Measurements from ENCODE around the gene TAC3.
"Not testable (repeated sequence)": the region's sequence is repeated elsewhere in the genome, so short reads cannot be mapped to it uniquely, and the experiment has no call there.

Gene TAC3

DNA sequence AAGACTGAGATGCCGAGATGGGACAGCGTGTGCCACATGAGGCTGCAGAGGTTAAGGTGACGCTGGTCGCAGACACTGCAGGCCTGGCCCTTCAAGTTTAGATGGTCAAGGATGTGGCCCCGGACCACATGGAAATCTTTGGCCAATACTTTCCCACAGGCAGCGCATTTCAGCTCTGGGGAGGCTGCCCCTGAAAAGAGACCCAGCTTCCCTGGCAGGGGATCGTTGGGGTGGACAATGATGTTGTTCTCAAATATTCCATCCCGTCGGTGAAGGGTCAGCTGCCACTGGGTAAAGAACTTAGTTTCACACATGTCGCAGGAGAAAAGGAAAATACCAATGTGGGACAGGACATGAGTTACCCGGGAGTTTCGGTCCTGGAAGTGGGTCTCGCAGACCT lies 12.9 kb downstream of the TAC3 start:
- no peak for DNase-seq

DNA sequence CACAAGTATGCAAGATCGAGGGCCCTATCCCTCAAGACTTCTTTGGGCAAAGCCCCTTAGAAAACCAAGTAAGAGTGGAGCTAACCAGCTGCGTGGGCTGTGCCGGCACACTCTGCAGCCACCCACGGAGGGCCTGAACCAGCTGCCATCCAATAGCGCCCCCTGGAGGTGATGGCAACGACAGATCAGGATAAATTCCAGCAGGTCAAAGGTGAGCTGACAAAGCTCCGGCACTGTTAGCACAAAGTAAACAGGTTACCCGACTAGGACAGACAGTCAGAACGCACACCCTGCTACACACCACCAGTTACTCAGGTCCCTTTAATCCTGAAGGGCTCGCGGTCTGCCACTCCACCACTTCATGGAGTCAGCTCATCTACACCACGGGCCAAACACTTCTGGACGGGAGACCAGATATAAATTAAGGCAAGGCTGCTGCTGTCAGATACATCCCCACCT lies 14.9 kb downstream of the TAC3 start:
- peak; percentile 80 for DNase-seq

DNA sequence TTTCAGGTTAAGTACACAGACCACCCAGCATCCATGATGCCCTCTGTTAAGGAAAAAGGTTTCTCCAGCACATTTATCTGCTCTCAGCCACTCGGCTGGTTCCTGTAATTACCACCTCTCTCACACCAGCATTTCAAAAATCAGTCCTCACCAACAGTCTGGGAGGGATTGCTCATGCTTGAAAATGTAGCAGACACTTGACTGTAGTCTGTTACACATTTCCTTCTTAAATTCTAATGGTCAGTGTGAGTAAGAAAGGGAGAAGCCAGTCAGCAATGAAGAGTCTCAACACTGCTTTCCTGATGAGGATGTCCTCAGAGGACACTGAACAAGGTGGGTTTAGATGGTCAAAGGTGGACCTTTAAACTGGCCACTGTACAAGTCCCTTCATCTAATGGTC lies 15.9 kb downstream of the TAC3 start:
- no peak for DNase-seq

DNA sequence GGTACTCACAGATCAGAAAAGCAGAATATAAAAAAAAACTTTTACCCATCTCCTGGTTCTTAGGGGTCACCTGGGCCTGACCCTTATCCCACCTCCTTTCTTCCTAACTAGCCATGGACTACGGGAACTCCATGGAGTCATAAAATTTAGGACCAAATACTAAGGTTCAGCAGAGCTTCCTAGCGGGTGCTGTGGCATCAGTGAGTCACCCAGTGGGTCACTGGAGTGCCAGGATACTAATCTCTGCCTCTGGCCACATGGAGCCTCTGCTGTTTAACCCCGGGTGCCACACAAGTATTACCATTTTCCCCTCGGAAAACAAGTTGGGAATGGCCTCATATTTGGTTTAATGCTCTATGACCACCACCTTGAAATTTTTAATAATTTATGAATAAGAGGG lies 16.9 kb downstream of the TAC3 start:
- DNase-seq = no peak

DNA sequence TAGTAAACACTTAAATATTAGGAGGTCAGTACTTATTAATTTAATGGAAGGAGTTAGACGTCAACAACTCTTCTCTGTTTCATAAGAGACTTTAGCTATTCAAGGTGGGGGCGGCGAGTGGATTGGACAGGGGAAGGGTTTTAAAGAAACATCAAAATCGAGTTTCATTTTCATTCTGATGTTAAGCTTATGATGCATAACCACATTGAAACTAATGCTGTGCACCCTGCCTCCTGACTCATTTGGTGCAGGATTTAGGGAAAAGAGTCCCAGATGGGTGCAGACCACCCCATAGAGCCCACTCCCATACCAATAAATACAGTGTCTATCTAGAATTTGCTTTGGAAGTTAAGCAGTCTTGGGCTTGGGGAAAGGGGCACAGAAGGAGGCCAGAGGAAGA lies 17.3 kb downstream of the TAC3 start:
- DNase-seq = no peak

DNA sequence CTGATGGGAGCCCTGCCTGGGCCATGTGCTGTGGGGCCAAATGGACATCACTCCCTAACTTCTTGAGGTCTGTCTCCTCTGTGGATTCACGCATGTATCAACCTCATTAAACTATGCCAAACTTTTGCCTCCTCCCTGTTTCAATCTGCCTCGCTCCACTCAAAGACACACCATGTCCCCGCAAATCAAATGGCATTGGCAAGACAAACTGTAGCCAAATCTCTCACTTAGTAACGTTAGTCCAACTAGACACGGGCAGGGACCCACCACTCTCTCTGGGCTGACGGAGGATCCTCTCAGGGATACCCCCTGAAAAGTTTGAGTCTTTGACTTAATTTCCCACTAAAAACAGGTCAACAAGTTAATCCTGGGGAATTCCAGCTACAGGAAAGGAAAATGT lies 18.0 kb downstream of the TAC3 start:
- no peak for DNase-seq

DNA sequence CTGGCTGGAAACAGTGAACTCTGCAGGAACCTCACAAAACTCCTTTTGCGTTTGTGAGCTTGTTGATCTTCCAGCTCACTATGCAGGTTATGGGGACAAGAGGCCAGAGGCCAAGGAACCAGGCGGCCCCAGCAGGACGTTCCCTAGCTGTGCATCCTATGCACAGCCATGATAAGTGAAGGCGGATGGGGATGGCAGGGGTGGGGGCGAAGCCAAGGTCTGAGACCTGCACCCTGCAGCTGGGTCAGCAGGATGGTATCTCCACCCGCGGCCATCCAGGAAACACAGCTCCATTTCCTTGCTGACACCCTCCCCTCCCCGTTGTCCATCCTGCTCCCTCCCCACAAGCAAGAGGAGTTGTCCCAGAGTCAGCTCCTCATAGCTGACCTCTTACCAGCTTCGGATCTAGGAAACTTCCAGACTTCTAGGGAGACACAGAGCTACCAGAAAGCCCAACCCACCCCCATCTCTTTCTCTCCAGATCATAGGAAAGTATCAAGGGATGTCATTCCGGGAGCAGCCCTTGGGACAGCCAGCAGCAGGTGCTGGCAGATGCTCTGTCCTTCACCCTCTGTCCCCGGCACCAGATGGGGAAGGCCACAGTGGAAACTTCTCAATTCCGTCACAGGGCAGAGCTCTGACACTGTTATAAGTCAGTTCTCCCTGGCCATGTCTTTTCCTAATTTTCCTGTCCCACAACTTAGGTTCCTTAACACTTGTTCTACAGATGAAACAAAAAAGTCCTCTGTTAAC lies 19.4 kb downstream of the TAC3 start:
- no peak for DNase-seq

DNA sequence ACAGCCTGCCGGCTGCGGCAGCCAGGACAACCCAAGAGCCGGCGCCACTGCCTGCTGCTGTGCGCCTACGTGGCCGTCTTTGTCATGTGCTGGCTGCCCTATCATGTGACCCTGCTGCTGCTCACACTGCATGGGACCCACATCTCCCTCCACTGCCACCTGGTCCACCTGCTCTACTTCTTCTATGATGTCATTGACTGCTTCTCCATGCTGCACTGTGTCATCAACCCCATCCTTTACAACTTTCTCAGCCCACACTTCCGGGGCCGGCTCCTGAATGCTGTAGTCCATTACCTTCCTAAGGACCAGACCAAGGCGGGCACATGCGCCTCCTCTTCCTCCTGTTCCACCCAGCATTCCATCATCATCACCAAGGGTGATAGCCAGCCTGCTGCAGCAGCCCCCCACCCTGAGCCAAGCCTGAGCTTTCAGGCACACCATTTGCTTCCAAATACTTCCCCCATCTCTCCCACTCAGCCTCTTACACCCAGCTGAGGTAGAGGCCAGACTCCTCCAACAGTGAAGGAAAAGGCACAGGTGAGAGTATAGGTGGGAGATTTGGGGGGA lies 20.3 kb downstream of the TAC3 start:
- no peak for DNase-seq

DNA sequence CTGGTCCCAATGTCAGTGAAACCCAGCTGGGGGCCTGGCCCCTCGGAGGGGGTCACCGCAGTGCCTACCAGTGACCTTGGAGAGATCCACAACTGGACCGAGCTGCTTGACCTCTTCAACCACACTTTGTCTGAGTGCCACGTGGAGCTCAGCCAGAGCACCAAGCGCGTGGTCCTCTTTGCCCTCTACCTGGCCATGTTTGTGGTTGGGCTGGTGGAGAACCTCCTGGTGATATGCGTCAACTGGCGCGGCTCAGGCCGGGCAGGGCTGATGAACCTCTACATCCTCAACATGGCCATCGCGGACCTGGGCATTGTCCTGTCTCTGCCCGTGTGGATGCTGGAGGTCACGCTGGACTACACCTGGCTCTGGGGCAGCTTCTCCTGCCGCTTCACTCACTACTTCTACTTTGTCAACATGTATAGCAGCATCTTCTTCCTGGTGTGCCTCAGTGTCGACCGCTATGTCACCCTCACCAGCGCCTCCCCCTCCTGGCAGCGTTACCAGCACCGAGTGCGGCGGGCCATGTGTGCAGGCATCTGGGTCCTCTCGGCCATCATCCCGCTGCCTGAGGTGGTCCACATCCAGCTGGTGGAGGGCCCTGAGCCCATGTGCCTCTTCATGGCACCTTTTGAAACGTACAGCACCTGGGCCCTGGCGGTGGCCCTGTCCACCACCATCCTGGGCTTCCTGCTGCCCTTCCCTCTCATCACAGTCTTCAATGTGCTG lies 21.0 kb downstream of the TAC3 start:
- no peak for DNase-seq

DNA sequence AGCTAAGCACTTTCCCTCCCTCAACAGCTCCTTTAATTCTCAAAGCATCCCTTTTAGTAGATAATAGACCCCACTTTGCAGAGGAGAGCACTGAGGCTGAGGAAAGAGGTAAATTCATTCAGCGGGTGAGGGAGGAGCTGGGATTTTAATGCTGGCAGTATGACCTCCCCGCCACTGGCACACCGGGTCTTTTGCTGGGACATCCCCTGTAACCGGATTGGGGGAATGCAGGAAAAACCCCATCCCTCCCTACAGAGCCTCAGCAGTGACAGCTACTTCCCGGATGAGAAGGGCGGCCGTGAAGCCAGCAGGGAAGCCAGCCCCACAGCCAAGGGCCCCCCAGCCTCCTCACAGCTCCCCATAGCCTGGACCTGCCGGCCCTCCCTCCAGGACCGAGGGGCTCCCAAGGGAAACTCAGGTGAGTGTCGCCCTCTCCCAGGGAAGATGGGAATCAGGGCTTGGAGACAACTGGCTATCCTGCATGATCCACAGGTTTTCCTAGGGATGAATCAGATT lies 22.0 kb downstream of the TAC3 start:
- DNase-seq = no peak

DNA sequence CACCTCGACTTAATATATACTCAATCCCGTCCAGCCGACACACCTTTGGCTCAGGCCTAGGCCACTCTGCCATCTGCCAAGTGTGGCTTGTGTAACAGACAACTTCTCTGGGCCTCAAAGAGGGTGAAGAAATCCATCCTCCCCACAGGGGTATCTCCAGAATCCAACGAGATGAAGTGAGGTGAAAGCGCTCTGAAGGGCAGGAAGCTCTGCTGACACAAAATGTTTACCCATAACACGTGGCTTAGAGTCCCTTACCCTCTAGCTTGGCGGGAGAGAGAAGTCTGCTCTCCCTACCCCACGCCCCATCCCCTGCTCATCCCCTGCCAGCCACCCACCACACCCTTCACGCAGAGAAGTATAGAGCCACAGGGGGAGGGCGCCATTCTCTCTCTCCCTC lies 23.0 kb downstream of the TAC3 start:
- no peak for DNase-seq

DNA sequence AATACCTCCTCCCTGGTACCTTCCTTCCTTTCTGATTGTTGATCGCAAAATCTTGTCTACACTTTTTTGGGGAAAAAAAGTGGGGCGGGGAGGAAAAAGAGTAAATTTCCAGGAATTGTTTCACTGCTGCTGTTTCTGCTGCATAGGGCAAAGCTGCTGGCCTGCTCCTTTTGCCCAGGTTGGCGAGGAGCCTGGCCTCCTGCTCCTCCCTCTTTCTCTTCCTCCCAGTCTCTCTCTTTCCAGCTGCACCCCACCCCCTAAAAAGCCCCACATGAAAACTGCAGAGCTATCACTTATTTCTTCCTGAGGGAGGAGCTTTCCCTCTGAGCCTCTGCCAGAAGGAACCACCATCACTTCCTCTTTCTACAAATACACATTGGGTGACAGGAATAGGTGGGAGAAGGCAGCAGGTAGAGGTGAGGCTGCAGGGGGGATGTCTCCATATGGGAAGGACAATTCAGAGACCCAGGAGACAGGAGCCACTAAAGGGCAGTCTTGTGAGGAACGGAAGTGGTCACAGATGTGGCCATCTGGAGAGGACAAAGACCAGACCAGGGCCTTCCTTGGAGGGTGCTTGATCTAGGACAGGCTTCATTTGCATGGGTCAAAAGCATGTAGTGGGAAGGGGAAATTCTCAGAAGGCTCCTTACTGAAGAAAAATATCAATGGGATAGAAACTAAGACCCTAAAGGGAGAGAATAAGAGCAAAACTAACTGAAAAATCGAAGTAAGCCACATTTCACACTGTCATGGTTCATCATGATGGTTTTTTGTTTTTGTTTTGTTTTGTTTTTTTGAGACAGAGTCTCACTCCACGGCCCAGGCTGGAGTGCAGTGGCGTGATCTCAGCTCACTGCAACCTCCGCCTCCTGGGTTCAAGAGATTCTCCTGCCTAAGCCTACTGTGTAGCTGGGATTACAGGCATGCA lies 24.7 kb downstream of the TAC3 start:
- no peak for DNase-seq

DNA sequence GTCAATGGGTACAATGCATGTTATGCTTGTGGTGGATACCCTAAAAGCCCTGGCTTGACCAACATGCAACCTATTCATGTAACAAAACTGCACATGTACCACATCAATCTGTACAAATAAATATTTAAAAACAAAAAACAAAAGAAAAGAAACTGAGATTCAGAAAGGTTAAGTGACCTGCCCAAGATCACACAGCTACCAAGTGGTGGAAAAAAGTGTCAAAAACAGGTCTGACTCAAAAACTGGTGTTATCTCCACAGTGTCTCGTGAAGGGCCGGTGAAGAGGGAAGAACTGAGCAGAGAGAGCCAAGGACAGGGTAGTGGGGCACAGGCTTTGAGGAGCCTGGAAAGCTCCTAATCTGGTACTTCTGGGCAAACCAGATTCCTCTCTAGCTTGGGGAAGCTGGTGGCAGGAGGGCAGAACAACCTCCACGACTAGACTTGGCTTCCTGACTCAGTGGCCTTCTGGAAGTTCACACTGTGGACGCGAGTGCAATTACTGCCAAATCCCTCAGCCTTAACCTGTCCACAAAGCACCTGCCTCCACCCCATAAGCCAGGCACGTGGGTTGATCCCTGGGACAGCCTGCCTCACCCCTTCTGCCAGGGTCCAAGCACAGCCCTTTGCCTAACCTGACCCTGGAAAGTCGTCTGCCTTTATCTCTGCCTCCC lies 25.5 kb downstream of the TAC3 start:
- no peak for DNase-seq

DNA sequence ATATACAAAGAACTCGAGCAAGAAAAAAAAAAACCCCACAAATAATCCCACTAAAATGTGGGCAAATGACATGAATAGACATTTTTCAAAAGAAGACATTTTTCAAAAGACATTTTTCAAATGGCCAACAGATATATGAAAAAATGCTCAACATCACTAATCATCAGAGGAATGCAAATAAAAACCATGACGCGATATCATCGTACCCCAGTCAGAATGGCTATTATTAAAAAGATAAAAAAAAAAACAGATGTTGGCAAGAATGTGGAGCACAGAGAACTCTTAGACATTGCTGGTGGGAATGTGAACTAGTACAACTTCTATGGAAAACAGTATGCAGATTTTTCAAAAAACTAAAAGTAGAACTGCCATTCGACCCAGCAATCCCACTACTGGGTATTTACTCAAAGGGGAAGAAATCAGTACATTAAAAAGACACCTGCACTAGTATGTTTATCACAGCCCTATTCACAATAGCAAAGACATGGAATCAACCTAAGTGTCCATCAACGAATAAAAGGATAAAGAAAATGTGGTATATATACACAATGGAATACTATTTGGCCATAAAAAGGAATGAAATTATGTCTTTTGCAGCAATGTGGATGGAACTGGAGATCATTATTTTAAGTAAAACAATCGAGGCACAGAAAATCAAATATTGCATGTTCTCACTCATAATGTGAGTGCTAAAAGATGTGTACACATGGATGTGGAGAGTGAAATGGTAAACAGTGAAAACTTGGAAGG lies 26.3 kb downstream of the TAC3 start:
- DNase-seq = no peak

DNA sequence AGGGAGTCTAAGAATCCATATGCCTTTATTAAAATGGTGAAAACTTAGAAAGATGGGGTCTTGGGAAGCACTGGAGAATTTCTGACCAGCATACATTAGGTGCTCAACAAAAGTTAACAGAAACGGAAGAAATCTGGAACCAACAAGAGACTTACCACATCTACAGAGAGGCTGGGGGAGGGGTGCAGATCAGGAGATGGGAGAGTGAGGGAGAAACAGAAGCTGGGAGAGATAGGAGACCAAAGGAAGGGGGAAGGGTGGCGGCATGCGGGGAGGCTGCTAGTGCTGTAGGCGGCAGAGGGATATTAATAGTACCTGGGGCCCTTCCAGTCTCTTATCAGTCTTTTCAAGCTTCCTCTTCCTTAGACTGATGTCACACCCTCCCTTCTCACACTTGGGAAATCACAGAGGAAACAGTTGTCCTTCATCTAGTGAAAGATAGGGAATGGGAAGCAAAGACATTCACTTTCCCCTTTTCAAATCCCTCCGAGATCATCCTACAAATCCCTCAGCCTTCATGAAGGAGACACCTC lies 28.1 kb downstream of the TAC3 start:
- DNase-seq = no peak

DNA sequence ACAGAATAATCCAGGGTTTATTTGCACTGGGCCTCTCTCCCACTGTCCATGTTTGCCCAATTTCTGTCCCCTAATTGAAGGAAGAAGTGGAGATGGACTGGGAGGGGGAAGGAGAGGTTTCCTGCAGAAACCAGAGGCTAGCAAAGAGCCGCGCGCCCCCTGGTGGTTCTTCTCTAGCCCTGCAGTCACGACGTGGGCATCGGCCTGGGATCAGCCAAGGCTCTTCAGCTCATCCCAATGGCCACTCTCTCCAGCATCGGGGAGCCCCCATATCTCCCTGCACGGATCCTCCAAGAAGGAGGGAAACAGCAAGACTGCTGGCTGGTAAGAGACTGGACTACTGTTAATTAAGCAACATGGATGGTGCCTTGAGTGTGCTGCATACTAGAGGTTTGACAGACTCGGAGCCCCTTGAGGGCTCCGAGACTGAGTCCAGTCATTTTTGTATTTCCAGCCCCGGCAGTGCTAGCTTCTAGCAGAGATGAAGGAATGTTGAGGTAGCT lies 28.7 kb downstream of the TAC3 start:
- DNase-seq = peak; percentile 82

DNA sequence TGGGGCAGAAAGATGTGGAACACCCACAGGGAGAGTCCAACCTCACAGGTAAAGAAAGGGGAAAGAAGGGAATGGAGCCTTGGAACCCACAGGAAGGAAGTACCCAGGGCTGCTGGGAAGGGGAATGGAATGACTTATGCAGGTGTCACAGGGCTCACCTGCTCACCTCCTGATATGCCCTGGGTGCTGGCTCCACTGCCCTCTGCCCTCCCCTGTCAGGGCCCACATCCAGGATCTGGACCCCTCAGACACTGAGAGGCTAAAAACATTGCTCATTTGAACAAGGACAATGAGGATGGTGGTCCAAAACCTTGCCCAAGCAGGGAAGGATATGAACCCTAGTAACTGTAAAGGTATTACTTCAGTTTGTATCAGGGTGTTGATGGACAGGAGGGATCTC lies 29.3 kb downstream of the TAC3 start:
- no peak for DNase-seq

DNA sequence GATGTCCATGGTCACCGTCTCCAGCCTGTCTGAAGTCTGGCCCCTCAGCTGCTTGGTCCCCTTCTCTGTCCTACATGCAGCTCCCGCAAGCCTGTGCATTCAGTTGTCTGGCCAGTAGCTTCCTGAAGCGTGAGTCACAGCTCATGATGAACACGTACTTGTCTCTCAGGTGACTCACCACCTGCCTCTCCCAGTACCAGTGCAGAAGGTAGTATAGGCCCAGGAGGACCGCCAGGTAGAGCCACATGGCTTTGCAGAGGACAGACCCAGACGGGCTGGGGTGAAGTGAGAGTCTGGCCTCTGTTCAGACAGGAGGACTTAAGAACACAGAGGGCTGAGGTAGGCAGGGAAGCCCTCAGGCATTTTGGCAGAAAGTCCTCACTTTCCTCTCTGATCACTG lies 30.6 kb downstream of the TAC3 start:
- DNase-seq = peak; percentile 19

DNA sequence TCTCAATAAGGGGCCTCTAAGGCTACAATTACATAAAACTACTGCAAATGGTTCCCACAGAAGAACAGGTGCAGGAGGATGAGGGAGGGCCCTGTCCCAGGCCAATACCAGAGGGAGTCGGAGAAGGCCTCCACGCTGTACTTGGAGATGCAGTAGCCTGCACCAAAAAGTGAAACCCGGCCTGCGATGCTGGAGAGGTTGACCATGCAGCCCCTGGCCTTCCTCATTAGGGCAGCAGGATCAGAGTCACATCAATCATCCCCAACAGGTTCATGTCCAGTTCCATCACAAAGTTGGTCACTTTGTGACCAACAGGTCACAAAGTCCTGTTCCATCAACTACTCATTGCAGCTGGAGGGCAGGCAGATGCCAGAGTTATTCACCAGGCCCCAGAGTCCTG lies 32.9 kb downstream of the TAC3 start:
- no peak for DNase-seq

DNA sequence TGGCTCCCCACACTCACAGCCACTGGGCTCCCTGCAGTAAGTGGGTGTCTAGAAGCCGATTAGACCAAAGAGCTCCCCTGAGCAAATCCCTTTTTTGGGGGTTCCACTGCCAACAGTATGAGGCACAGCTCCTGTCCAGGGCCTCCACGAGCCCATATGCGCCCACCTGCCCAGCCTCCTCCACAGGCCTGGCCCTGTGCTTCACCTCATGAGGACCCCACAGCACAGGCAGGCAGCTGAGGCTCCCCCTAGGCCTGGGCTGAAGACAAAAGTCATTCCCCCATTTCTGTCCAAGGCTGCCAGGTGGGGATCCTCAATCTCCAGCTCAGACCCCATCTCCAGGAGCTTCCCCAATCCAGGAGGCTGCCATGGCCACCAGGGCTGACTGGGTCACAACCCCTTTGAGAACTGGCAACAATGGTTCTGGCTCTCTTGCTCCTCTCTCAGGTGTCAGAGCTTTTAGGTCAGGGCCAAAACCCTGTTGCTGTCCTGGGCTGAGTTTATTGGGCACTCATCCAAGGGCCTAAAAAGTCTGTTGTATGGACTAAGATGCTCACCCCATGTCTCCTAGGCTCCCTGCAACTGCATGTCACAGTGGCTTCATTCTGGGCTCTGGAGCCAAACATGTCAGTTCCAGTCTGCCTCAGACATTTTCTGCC lies 33.6 kb downstream of the TAC3 start:
- DNase-seq = not testable (repeated sequence)
